CD1c-positive myeloid dendritic cell (primary cell): ENCODE measurements around the gene ZNF587.
"Not testable (repeated sequence)": the region's sequence is repeated elsewhere in the genome, so short reads cannot be mapped to it uniquely, and the experiment has no call there.

Source experiments
- DNase-seq: peaks from one replicate; pipeline ENCODE4 v3.0.0-alpha.2; 2016; ENCODE audit errors: extremely low spot score

The ZNF587 gene

GRCh38 chr19:57823155-57823554 lies 26.5 kb upstream of the ZNF587 start:
- not testable (repeated sequence) for DNase-seq

GRCh38 chr19:57823608-57824007 lies 26.1 kb upstream of the ZNF587 start:
- DNase-seq = not testable (repeated sequence)

- DNase-seq = no peak
Observed at GRCh38 chr19:57825511-57825910, 24.1 kb upstream of the ZNF587 start.

GRCh38 chr19:57829316-57829715 lies 20.3 kb upstream of the ZNF587 start:
- no peak for DNase-seq

GRCh38 chr19:57830071-57830602 lies 19.5 kb upstream of the ZNF587 start, which contains the start of gene ZNF587B:
Gene ZNF587B (plus strand): TSS chr19:57830299. CDS start chr19:57830529, 230 bp downstream.
- DNase-seq = peak; percentile 20

GRCh38 chr19:57836991-57837390 lies 12.7 kb upstream of the ZNF587 start:
- DNase-seq = peak; percentile 10

GRCh38 chr19:57838622-57839191 lies 11.0 kb upstream of the ZNF587 start:
- DNase-seq = not testable (repeated sequence)

GRCh38 chr19:57841122-57841763 lies 8.4 kb upstream of the ZNF587 start:
- no peak for DNase-seq

- DNase-seq = not testable (repeated sequence)
Observed at GRCh38 chr19:57847164-57847563, 2.5 kb upstream of the ZNF587 start.

- not testable (repeated sequence) for DNase-seq
Observed at GRCh38 chr19:57849162-57849665, 445 bp upstream of the ZNF587 start.

GRCh38 chr19:57850553-57851017 lies 926 bp downstream of the ZNF587 start:
- DNase-seq = peak; percentile 15

- DNase-seq = not testable (repeated sequence)
Observed at GRCh38 chr19:57851812-57852603, 2.3 kb downstream of the ZNF587 start.

GRCh38 chr19:57854117-57854516 lies 4.5 kb downstream of the ZNF587 start:
- not testable (repeated sequence) for DNase-seq

- DNase-seq = not testable (repeated sequence)
Observed at GRCh38 chr19:57862351-57862750, 12.7 kb downstream of the ZNF587 start.

GRCh38 chr19:57867868-57868492 lies 18.3 kb downstream of the ZNF587 start:
- DNase-seq = no peak

- DNase-seq = not testable (repeated sequence)
Observed at GRCh38 chr19:57869655-57870054, 20.0 kb downstream of the ZNF587 start.

- DNase-seq = no peak
Observed at GRCh38 chr19:57870225-57870624, 20.6 kb downstream of the ZNF587 start.

GRCh38 chr19:57872450-57872849 lies 22.8 kb downstream of the ZNF587 start:
- DNase-seq = no peak

GRCh38 chr19:57873883-57874799 lies 24.5 kb downstream of the ZNF587 start:
- DNase-seq = not testable (repeated sequence)

GRCh38 chr19:57886046-57886445 lies 36.4 kb downstream of the ZNF587 start:
- no peak for DNase-seq
